Testis (tissue), 2 donors: ENCODE results near the gene TP73.

Experiments
- CTCF ChIP-seq, 3 experiments: fragments of 450-650 bp in 2 of 3; fragments of 200-600 bp in 1 of 3; sonication (generic) in 1 of 3; IDR thresholded peaks; one replicate each; pipeline ENCODE4 v1.5.1; 2016 to 2019; ENCODE audit warnings: antibody characterized with exemption in 3 of 3, mild to moderate bottlenecking in 2 of 3, moderate library complexity in 1 of 3
- POLR2A ChIP-seq: fragments of 450-650 bp; IDR thresholded peaks from one replicate; pipeline ENCODE4 v1.6.1; 2017; ENCODE audit warnings: antibody characterized with exemption, mild to moderate bottlenecking, moderate library complexity

- TF ChIP-seq CTCF (IDR thresholded peaks at IDR 0.05) (no peak), POLR2A (no peak)
These were observed 81.0 kb downstream of the TP73 start for GRCh38 chr1:3733094-3733882.
